OCI-LY1 (cell line): ENCODE data around the gene CIAO1.
"Not testable (repeated sequence)": the region's sequence is repeated elsewhere in the genome, so short reads cannot be mapped to it uniquely, and the experiment has no call there.

Experiments used
- H2AFZ ChIP-seq: fragments of 200-600 bp; sonication (generic), shearing (Covaris generic); 2 replicates; pipeline ENCODE4 v1.6.0; 2014; ENCODE audit warnings: antibody characterized with exemption, mild to moderate bottlenecking, low read length
- H3F3A ChIP-seq: fragments of 200-600 bp; sonication (generic), shearing (Covaris generic); 2 replicates; pipeline ENCODE4 v1.6.0; 2014; ENCODE audit warnings: mild to moderate bottlenecking, antibody characterized with exemption, low read length, moderate library complexity; ENCODE audit not compliant: insufficient read depth
- H3K27ac ChIP-seq: fragments of 200-600 bp; sonication (generic); 2 replicates; pipeline ENCODE4 v1.5.1; 2014; ENCODE audit warnings: low read length, mixed run types, mild to moderate bottlenecking, low read depth; ENCODE audit not compliant: poor library complexity, severe bottlenecking
- H3K27me3 ChIP-seq: fragments of 200-600 bp; sonication (generic); 2 replicates; pipeline ENCODE4 v1.6.0; 2014; ENCODE audit warnings: antibody characterized with exemption, mild to moderate bottlenecking, low read length, moderate library complexity; ENCODE audit not compliant: insufficient read depth
- H3K36me3 ChIP-seq: fragments of 200-600 bp; sonication (generic); 2 replicates; pipeline ENCODE4 v1.6.1; 2014; ENCODE audit warnings: mild to moderate bottlenecking, antibody characterized with exemption, low read length, moderate library complexity, mixed read lengths; ENCODE audit not compliant: insufficient read depth
- H3K4me1 ChIP-seq: fragments of 200-600 bp; sonication (generic); 2 replicates; pipeline ENCODE4 v1.5.1; 2014; ENCODE audit warnings: mild to moderate bottlenecking, low read length, moderate library complexity; ENCODE audit not compliant: insufficient read depth, severe bottlenecking
- H3K4me2 ChIP-seq: fragments of 200-600 bp; sonication (generic), shearing (Covaris generic); 2 replicates; pipeline ENCODE4 v1.6.1; 2014; ENCODE audit warnings: low read length
- H3K4me3 ChIP-seq: fragments of 200-600 bp; sonication (generic); 2 replicates; pipeline ENCODE4 v1.5.1; 2014; ENCODE audit warnings: low read length, low read depth, mild to moderate bottlenecking, mixed read lengths; ENCODE audit not compliant: poor library complexity, severe bottlenecking
- H3K79me2 ChIP-seq: fragments of 200-600 bp; shearing (Covaris generic); 2 replicates; pipeline ENCODE4 v1.6.1; 2016; ENCODE audit warnings: mixed run types, low read length, mixed read lengths; ENCODE audit not compliant: insufficient read depth
- H3K9ac ChIP-seq: fragments of 200-600 bp; sonication (generic), shearing (Covaris generic); 2 replicates; pipeline ENCODE4 v1.6.1; 2014; ENCODE audit warnings: mild to moderate bottlenecking, low read length, mixed read lengths
- H3K9me2 ChIP-seq: fragments of 200-600 bp; sonication (generic), shearing (Covaris generic); 2 replicates; pipeline ENCODE4 v1.6.1; 2014; ENCODE audit warnings: low read depth, mild to moderate bottlenecking, low read length, mixed read lengths
- H3K9me3 ChIP-seq: fragments of 200-600 bp; shearing (Covaris generic); 2 replicates; pipeline ENCODE4 v1.6.1; 2014; ENCODE audit warnings: low read length, mixed read lengths
- H4K20me1 ChIP-seq: fragments of 200-600 bp; sonication (generic), shearing (Covaris generic); 2 replicates; pipeline ENCODE4 v1.6.0; 2016; ENCODE audit warnings: mild to moderate bottlenecking, low read length; ENCODE audit not compliant: insufficient read depth
- EZH2 ChIP-seq: fragments of 200-600 bp; sonication (generic), shearing (Covaris generic); IDR thresholded peaks from 2 replicates; pipeline ENCODE4 v1.8.0; 2017; ENCODE audit warnings: borderline replicate concordance, mixed run types, mild to moderate bottlenecking, antibody characterized with exemption, low read length, moderate library complexity, mixed read lengths
- TF ChIP-seq, protein P1 (sequence below): fragments of 200-600 bp; sonication (generic), shearing (Covaris generic); IDR thresholded peaks from 2 replicates; pipeline ENCODE4 v1.5.1; 2017; ENCODE audit warnings: mild to moderate bottlenecking, antibody characterized with exemption, low read length, moderate library complexity, mixed read lengths

The CIAO1 gene

DNA sequence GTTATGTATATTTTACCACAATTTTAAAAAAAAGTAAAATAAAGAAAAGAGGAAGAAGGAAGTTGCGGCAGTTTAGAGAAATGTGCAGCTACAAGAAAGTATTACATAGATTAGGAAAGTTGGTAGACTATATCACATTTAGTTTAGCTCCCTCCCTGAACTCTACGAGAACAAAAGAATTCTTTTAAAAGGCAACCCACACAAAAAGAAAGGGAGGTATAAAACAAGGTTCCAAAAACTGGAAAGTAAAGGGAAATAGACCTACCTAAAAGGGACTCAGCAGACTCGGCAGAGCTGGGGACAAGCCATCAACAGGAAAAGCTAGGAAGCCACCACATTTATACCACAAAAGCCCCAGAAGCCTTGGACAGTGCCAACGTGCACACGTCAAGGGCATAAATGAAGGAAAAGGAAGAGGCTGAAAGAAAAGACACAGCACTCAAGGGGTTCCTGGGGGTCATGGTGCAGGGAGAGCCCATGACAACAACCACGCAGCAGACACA lies 9.4 kb upstream of the CIAO1 start:
- H3K4me3 ChIP-seq, result no peak overlapping the region
- H3K36me3 ChIP-seq, result peaks cover 66% of the 10 kb centered on the region
- no peak overlapping the region for H2AFZ ChIP-seq
- H3K4me1 ChIP-seq, result peaks cover 36% of the 10 kb centered on the region
- H3K27me3 ChIP-seq, result no peaks in the 10 kb centered on the region
- peak overlapping the region; percentile 51 for H3K27ac ChIP-seq
- no peaks in the 10 kb centered on the region for H3K9me2 ChIP-seq
- TF ChIP-seq EZH2, result no peak
- TF ChIP-seq, protein P1, sequence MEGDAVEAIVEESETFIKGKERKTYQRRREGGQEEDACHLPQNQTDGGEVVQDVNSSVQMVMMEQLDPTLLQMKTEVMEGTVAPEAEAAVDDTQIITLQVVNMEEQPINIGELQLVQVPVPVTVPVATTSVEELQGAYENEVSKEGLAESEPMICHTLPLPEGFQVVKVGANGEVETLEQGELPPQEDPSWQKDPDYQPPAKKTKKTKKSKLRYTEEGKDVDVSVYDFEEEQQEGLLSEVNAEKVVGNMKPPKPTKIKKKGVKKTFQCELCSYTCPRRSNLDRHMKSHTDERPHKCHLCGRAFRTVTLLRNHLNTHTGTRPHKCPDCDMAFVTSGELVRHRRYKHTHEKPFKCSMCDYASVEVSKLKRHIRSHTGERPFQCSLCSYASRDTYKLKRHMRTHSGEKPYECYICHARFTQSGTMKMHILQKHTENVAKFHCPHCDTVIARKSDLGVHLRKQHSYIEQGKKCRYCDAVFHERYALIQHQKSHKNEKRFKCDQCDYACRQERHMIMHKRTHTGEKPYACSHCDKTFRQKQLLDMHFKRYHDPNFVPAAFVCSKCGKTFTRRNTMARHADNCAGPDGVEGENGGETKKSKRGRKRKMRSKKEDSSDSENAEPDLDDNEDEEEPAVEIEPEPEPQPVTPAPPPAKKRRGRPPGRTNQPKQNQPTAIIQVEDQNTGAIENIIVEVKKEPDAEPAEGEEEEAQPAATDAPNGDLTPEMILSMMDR, result no peak
- no peaks in the 10 kb centered on the region for H3F3A ChIP-seq
- H4K20me1 ChIP-seq, result no peaks in the 10 kb centered on the region
- peak overlapping the region; percentile 16; the same call in 1 of the 2 replicates for H3K9ac ChIP-seq
- no peaks in the 10 kb centered on the region for H3K79me2 ChIP-seq
- no peaks in the 10 kb centered on the region for H3K9me3 ChIP-seq
- H3K4me2 ChIP-seq, result no peak overlapping the region

DNA sequence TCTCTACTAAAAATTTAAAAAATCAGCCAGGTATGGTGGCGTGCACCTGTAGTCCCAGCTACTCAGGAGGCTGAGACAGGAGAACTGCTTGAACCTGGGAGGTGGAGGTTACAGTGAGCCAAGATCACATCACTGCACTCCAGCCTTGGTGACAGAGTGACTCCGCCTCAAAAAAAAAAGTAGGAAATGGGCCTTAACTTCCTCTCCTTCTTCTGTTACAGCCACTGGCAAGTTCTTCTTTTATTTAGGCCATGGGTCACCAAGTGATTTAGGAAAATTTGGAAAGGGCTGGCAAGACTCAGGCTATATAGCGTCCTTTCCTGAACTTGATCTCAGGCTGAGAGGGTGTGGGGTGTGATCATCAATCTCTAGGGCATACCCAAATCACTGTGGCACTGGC lies 8.3 kb upstream of the CIAO1 start:
- not testable (repeated sequence) for H3K9me2 ChIP-seq, H3K79me2 ChIP-seq, H3K9ac ChIP-seq, H3K27ac ChIP-seq, H3K4me2 ChIP-seq, H3F3A ChIP-seq, H4K20me1 ChIP-seq, H3K27me3 ChIP-seq, H3K4me3 ChIP-seq, H2AFZ ChIP-seq, H3K9me3 ChIP-seq
- Histone ChIP-seq H3K36me3 (peaks cover 55% of the 10 kb centered on the region), H3K4me1 (peaks cover 36% of the 10 kb centered on the region)

DNA sequence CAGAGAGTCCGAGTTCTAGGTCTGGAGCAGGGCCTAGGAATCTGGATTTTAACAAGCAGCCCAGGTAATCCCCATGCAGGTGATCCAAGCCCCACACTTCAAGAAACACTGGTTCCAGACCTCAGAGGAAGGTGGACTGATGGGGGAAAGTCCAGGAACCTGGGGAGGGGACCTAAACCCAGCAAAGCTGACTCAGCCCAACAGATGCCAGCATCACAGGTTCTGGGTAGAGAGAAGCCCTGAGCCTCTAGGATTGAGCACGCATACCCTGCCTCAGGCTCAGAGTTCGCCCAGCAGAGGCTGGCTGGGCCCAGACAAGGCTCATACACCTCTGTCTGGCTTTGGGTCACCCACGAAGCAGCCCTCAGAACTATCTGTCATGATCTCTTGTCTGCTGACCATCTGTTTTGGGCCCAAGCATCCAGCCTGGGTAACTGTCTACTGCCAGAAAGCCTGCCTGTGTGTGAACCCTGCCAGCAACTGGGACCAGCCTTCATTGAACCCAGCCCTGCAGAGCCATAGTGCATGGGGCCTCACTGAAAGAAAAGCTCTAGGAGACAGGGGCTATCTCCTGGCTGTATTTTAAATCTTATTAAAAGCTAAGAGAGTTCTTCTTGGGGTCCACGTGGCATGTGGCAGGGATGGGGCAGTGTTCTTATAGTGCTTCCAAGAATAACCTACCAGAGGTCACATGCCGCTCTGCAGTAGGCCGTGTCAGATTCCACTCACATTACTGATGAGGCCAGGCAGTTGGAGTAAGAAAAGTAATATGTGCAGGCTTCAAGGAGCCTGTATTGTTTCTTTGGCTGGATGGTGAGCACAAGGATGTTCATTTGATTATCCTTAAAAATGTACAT lies 7.6 kb upstream of the CIAO1 start:
- peaks cover 49% of the 10 kb centered on the region for H3K36me3 ChIP-seq
- no peak overlapping the region for H3K4me3 ChIP-seq
- H3K9me2 ChIP-seq, result no peaks in the 10 kb centered on the region
- H2AFZ ChIP-seq, result no peak overlapping the region
- H3K9me3 ChIP-seq, result no peaks in the 10 kb centered on the region
- H4K20me1 ChIP-seq, result no peaks in the 10 kb centered on the region
- no peaks in the 10 kb centered on the region for H3F3A ChIP-seq
- no peak overlapping the region for H3K27ac ChIP-seq
- TF ChIP-seq, protein P1, result no peak
- TF ChIP-seq EZH2, result no peak
- H3K4me2 ChIP-seq, result no peak overlapping the region
- no peaks in the 10 kb centered on the region for H3K27me3 ChIP-seq
- no peak overlapping the region for H3K9ac ChIP-seq
- no peaks in the 10 kb centered on the region for H3K79me2 ChIP-seq
- H3K4me1 ChIP-seq, result peaks cover 36% of the 10 kb centered on the region
